SK-N-SH (cell line): Measurements from ENCODE around the gene C3orf20. TPM values are rescaled to one million over a fixed set of nuclear protein-coding genes. Genes with fewer than 3 reads are reported as not detected.

Source experiments
- CTCF ChIA-PET: fragments of 300-600, 350-600 bp; formaldehyde crosslinking; extraction: SDS; loops from one replicate; lab custom pipeline; 2021; lab: Yijun Ruan, JAX
- POLR2A ChIA-PET: fragments of 350-600 bp; sonication (Branson Sonifier 250); formaldehyde crosslinking; extraction: SDS; loops from one replicate; lab custom pipeline; 2020; ENCODE audit warnings: antibody characterized with exemption, inconsistent platforms; lab: Yijun Ruan, JAX
- DNase-seq: peaks from one replicate; pipeline ENCODE4 v3.0.0; 2012
- H2AFZ ChIP-seq: fragments of 200-600 bp; sonication (generic); 2 replicates; pipeline ENCODE4 v1.8.1; 2016; ENCODE audit warnings: antibody characterized with exemption, mild to moderate bottlenecking, low read depth
- H3F3A ChIP-seq: fragments of 200-600 bp; sonication (generic); replicated peaks from 2 replicates; pipeline ENCODE3; 2016; ENCODE audit warnings: antibody characterized with exemption, mild to moderate bottlenecking; ENCODE audit not compliant: insufficient read depth
- H3K27ac ChIP-seq, 2 experiments: fragments of 200-500 bp in 1 of 2; fragments of 200-600 bp in 1 of 2; sonication (Bioruptor generic) in 1 of 2; sonication (generic), shearing (Covaris generic) in 1 of 2; 2 replicates each; pipeline versions ENCODE4 v1.5.1 to v1.6.1; 2014 to 2016; ENCODE audit warnings: low read depth in 2 of 2, inconsistent platforms in 1 of 2, low read length in 1 of 2, mild to moderate bottlenecking in 1 of 2, mixed read lengths in 1 of 2
- H3K27me3 ChIP-seq: fragments of 200-600 bp; sonication (generic), shearing (Covaris generic); 2 replicates; pipeline ENCODE4 v1.6.1; 2016; ENCODE audit warnings: mixed run types; ENCODE audit not compliant: insufficient read depth
- H3K36me3 ChIP-seq, 2 experiments: fragments of 200-500 bp in 1 of 2; fragments of 200-600 bp in 1 of 2; sonication (Bioruptor generic) in 1 of 2; sonication (generic) in 1 of 2; replicated peaks in 1 of 2; 2 replicates each; pipeline versions ENCODE3 to v1.5.1; 2014 to 2016; ENCODE audit warnings: low read length in 1 of 2, mild to moderate bottlenecking in 1 of 2; ENCODE audit not compliant: insufficient read depth in 2 of 2, control insufficient read depth in 1 of 2
- H3K4me1 ChIP-seq, 2 experiments: fragments of 200-500 bp in 1 of 2; fragments of 200-600 bp in 1 of 2; sonication (Bioruptor generic) in 1 of 2; sonication (generic), shearing (Covaris generic) in 1 of 2; 2 replicates each; pipeline versions ENCODE4 v1.5.1 to v1.6.1; 2014 to 2016; ENCODE audit warnings: low read depth in 1 of 2, low read length in 1 of 2, mixed run types in 1 of 2; ENCODE audit not compliant: insufficient read depth in 2 of 2, control insufficient read depth in 1 of 2
- H3K4me2 ChIP-seq: fragments of 200-600 bp; sonication (generic), shearing (Covaris generic); 2 replicates; pipeline ENCODE4 v1.6.1; 2017; ENCODE audit warnings: mixed run types
- H3K4me3 ChIP-seq, 2 experiments: fragments of 200-500 bp in 1 of 2; fragments of 200-600 bp in 1 of 2; sonication (Bioruptor generic) in 1 of 2; sonication (generic), shearing (Covaris generic) in 1 of 2; 2 replicates each; pipeline versions ENCODE4 v1.5.1 to v1.8.1; 2014 to 2016; ENCODE audit warnings: low read depth in 2 of 2, inconsistent platforms in 1 of 2, low read length in 1 of 2, mild to moderate bottlenecking in 1 of 2, mixed read lengths in 1 of 2, moderate library complexity in 1 of 2
- H3K79me2 ChIP-seq: fragments of 200-600 bp; sonication (generic); 2 replicates; pipeline ENCODE4 v1.8.1; 2017; ENCODE audit warnings: mild to moderate bottlenecking; ENCODE audit not compliant: insufficient read depth
- H3K9ac ChIP-seq: fragments of 200-600 bp; sonication (generic); 2 replicates; pipeline ENCODE4 v1.6.1; 2017; ENCODE audit warnings: mixed run types
- H3K9me2 ChIP-seq: fragments of 200-600 bp; sonication (generic); 2 replicates; pipeline ENCODE4 v1.6.1; 2017; ENCODE audit warnings: mixed run types
- H3K9me3 ChIP-seq: fragments of 200-600 bp; sonication (generic); 2 replicates; pipeline ENCODE4 v1.6.1; 2017; ENCODE audit warnings: mixed run types, mild to moderate bottlenecking, moderate library complexity
- H4K20me1 ChIP-seq: fragments of 200-600 bp; sonication (generic); 2 replicates; pipeline ENCODE4 v1.6.1; 2017; ENCODE audit warnings: mild to moderate bottlenecking, mixed run types; ENCODE audit not compliant: insufficient read depth
- CTCF ChIP-seq: fragments of 200-600 bp; sonication (generic); IDR thresholded peaks from 2 replicates; pipeline ENCODE4 v1.6.1; 2017; ENCODE audit warnings: antibody characterized with exemption, mild to moderate bottlenecking, moderate library complexity
- ELF1 ChIP-seq: IDR thresholded peaks from 2 replicates; pipeline ENCODE4 v1.4.0; 2012
- FOXJ3 ChIP-seq: sonication (generic); formaldehyde crosslinking; IDR thresholded peaks from 2 replicates; pipeline ENCODE4 v1.5.1; 2020; ENCODE audit warnings: mild to moderate bottlenecking, missing genetic modification reagents
- MAX ChIP-seq: IDR thresholded peaks from 2 replicates; pipeline ENCODE4 v1.4.0; 2012; ENCODE audit warnings: low read depth
- MEF2A ChIP-seq: IDR thresholded peaks from 2 replicates; pipeline ENCODE4 v1.4.0; 2012; ENCODE audit warnings: low read depth, borderline replicate concordance
- RCOR1 ChIP-seq: fragments of 150-350 bp; IDR thresholded peaks from 2 replicates; pipeline ENCODE4 v1.6.1; 2017; ENCODE audit warnings: antibody characterized with exemption, low read length
- REST ChIP-seq: IDR thresholded peaks from 2 replicates; pipeline ENCODE4 v1.6.1; 2012; ENCODE audit warnings: mild to moderate bottlenecking, low read depth, low read length, moderate library complexity
- TCF12 ChIP-seq: IDR thresholded peaks from 2 replicates; pipeline ENCODE4 v1.4.0; 2012
- TEAD4 ChIP-seq: IDR thresholded peaks from 2 replicates; pipeline ENCODE4 v1.4.0; 2012; ENCODE audit warnings: mild to moderate bottlenecking, borderline replicate concordance; ENCODE audit not compliant: insufficient read depth
- USF1 ChIP-seq: IDR thresholded peaks from 2 replicates; pipeline ENCODE4 v1.4.0; 2012; ENCODE audit warnings: low read depth, borderline replicate concordance
- USF2 ChIP-seq: fragments of 150-350 bp; IDR thresholded peaks from 2 replicates; pipeline ENCODE4 v1.6.1; 2017; ENCODE audit warnings: antibody characterized with exemption, low read length, low read depth, borderline replicate concordance
- YY1 ChIP-seq: IDR thresholded peaks from 2 replicates; pipeline ENCODE4 v1.4.0; 2012; ENCODE audit warnings: low read depth, mild to moderate bottlenecking
- ZBTB33 ChIP-seq: IDR thresholded peaks from 2 replicates; pipeline ENCODE4 v1.4.0; 2012; ENCODE audit warnings: low read depth, borderline replicate concordance
- WGBS: methylation state at CpG from one replicate; pipeline ENCODE4 v1.1.6; 2017; ENCODE audit warnings: low lambda C conversion rate; 5-methylcytosine and 5-hydroxymethylcytosine counted together
- polyA plus RNA-seq, 3 experiments: library from polyadenylated mRNA; depleted of rRNA; stranded (reverse); fragments of >200 nt; gene quantifications; 2 replicates each; pipeline ENCODE4 v1.2.3, GENCODE V29; 2012

The C3orf20 gene
- polyA plus RNA-seq, 1 of the 3 experiments (the other 2 are of a cell fraction), result not detected

- no peak for TF ChIP-seq ZBTB33
- Histone ChIP-seq H3K9me2 (no peaks in the 10 kb centered on the region), H3K27me3 (no peaks in the 10 kb centered on the region), H3K4me3 (no peak overlapping the region), H3K4me1 (no peaks in the 10 kb centered on the region), H3K27ac (no peak overlapping the region), H2AFZ (no peak overlapping the region), H3K9me3 (no peaks in the 10 kb centered on the region), H3K36me3 (no peaks in the 10 kb centered on the region), H4K20me1 (no peaks in the 10 kb centered on the region), H3F3A (no peaks in the 10 kb centered on the region), H3K4me2 (no peak overlapping the region), H3K79me2 (no peaks in the 10 kb centered on the region), H3K9ac (no peak overlapping the region)
- CTCF ChIA-PET, result interaction anchor here (0.5 kb wide), 1 partner anchor 89 kb away, joined by 3 read pairs; no protein-coding TSS in a partner anchor
- no peak for DNase-seq
- POLR2A ChIA-PET, result no interaction called here
- WGBS, result 61% methylated on average over 5 of the region's 5 CpGs
These were observed 50.1 kb downstream of the C3orf20 start for GRCh38 chr3:14725013-14725412.

- no peak overlapping the region for H3K27ac ChIP-seq
- no peaks in the 10 kb centered on the region for H3K27me3 ChIP-seq
- POLR2A ChIA-PET, result no interaction called here
- no peak overlapping the region for H3K4me2 ChIP-seq
- 43% methylated on average over 7 of the region's 9 CpGs for WGBS
- H3F3A ChIP-seq, result no peaks in the 10 kb centered on the region
- no peak for DNase-seq
- H3K9me3 ChIP-seq, result no peaks in the 10 kb centered on the region
- H3K4me3 ChIP-seq, result no peak overlapping the region
- no peaks in the 10 kb centered on the region for H4K20me1 ChIP-seq
- H3K9me2 ChIP-seq, result no peaks in the 10 kb centered on the region
- H2AFZ ChIP-seq, result no peak overlapping the region
- H3K36me3 ChIP-seq, result no peaks in the 10 kb centered on the region
- no peaks in the 10 kb centered on the region for H3K79me2 ChIP-seq
- H3K4me1 ChIP-seq, result no peaks in the 10 kb centered on the region
- CTCF ChIA-PET, result interaction anchor here (1.0 kb wide), 1 partner anchor 9 kb away, joined by 3 read pairs; no protein-coding TSS in a partner anchor
- no peak overlapping the region for H3K9ac ChIP-seq
- no peak for TF ChIP-seq USF1
- TF ChIP-seq CTCF, result no peak
- TF ChIP-seq TCF12, result no peak
- TF ChIP-seq MAX, result no peak
- no peak for TF ChIP-seq REST
- TF ChIP-seq TEAD4, result no peak
- no peak for TF ChIP-seq YY1
- TF ChIP-seq FOXJ3 (CRISPR knock-in tag), result no peak
- no peak for TF ChIP-seq USF2
- no peak for TF ChIP-seq ELF1
- TF ChIP-seq RCOR1, result no peak
- no peak for TF ChIP-seq ZBTB33
- no peak for TF ChIP-seq MEF2A
These were observed 50.9 kb downstream of the C3orf20 start for GRCh38 chr3:14725564-14726440.
